GM10266 (cell line): ENCODE results near the gene DNTTIP2.
"Not testable (repeated sequence)": the region's sequence is repeated elsewhere in the genome, so short reads cannot be mapped to it uniquely, and the experiment has no call there.

Experiments
- DNase-seq: peaks from one replicate; pipeline ENCODE4 v3.0.0; 2012; ENCODE audit errors: extremely low spot score
- TF ChIP-seq, protein P1 (sequence below): IDR thresholded peaks from 2 replicates; pipeline ENCODE4 v1.5.1; 2012; ENCODE audit warnings: mild to moderate bottlenecking, low read depth; ENCODE audit not compliant: control insufficient read depth, insufficient read depth; ENCODE audit errors: missing control alignments

The DNTTIP2 gene, protein sequence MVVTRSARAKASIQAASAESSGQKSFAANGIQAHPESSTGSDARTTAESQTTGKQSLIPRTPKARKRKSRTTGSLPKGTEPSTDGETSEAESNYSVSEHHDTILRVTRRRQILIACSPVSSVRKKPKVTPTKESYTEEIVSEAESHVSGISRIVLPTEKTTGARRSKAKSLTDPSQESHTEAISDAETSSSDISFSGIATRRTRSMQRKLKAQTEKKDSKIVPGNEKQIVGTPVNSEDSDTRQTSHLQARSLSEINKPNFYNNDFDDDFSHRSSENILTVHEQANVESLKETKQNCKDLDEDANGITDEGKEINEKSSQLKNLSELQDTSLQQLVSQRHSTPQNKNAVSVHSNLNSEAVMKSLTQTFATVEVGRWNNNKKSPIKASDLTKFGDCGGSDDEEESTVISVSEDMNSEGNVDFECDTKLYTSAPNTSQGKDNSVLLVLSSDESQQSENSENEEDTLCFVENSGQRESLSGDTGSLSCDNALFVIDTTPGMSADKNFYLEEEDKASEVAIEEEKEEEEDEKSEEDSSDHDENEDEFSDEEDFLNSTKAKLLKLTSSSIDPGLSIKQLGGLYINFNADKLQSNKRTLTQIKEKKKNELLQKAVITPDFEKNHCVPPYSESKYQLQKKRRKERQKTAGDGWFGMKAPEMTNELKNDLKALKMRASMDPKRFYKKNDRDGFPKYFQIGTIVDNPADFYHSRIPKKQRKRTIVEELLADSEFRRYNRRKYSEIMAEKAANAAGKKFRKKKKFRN

DNA sequence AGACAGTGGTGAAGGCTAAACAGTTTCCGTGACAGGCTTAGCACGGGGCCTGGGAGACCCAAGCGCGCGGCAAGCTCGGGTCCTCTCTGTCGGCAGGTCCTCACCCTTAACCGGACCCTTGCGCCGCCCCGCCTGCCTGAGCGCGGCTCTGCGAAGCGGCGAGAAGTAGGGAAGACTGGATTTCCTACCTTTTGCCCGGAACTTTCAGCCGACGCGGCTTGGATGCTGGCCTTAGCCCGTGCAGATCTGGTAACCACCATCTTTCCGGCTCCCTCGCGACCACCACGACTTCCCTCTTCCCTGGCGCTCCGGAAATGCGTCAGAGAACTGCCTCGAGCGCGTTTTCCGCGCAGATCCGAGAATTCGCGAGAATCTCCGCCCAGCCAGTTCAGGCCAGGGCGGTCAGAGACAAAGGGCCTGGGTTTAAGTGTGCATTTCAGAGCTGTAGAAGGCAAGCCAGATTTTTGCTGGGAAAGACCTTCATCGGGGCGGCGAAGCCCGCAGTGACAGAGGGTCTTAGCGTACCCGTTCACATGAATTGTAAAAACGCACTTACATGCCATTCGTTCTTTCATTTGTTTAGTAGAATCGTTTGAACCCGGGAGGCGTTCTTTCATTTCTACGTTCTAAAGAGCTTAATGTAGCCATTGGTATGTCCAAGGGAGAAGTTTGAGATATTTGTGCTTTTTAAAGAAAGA, at the start of gene DNTTIP2:
Gene DNTTIP2 (minus strand): TSS at position 318 of the 698 bp plus-strand sequence. CDS start 58 bp downstream, at position 260.
- TF ChIP-seq, protein P1, sequence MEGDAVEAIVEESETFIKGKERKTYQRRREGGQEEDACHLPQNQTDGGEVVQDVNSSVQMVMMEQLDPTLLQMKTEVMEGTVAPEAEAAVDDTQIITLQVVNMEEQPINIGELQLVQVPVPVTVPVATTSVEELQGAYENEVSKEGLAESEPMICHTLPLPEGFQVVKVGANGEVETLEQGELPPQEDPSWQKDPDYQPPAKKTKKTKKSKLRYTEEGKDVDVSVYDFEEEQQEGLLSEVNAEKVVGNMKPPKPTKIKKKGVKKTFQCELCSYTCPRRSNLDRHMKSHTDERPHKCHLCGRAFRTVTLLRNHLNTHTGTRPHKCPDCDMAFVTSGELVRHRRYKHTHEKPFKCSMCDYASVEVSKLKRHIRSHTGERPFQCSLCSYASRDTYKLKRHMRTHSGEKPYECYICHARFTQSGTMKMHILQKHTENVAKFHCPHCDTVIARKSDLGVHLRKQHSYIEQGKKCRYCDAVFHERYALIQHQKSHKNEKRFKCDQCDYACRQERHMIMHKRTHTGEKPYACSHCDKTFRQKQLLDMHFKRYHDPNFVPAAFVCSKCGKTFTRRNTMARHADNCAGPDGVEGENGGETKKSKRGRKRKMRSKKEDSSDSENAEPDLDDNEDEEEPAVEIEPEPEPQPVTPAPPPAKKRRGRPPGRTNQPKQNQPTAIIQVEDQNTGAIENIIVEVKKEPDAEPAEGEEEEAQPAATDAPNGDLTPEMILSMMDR = no peak
- peak; percentile 86 for DNase-seq

DNA sequence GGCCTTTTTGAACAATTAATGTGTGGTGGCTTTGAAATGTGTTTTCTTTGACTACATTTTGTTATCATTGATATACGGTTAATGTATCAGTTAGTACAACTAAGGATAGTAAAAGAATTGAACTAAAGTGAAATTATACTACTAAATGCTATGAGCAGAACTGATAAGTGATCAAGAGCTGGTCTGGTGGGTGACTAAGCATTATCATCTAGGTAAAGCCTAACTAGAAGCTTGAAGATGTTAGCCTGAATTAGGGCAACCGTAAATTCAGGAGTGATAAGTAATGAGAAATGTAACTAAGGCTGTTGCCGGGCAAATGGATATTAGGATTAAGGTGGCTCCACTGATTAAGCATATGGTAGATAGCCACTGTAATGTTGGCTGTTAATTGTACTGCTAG, 46.2 kb upstream of the DNTTIP2 start:
- no peak for DNase-seq
- TF ChIP-seq, protein P1 = no peak

DNA sequence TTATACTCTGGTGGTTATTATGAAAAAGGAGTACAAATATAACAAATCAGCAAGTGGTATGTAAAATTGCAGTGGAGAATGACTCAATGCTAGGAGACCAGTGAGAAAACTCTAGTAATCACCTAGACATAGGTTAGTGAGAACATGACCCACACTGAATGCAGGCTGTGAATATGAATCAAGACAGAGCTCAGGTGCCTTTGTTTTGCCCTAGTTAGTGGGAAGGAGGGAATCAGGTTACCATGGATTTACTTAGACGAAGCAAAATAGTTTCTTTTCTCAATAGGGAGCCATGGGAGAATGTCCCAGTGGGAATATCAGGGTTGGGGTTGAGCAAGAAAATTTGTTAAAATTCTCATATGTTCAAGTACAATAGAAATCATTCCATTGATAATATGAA, 40.8 kb upstream of the DNTTIP2 start:
- TF ChIP-seq, protein P1 = no peak
- no peak for DNase-seq

DNA sequence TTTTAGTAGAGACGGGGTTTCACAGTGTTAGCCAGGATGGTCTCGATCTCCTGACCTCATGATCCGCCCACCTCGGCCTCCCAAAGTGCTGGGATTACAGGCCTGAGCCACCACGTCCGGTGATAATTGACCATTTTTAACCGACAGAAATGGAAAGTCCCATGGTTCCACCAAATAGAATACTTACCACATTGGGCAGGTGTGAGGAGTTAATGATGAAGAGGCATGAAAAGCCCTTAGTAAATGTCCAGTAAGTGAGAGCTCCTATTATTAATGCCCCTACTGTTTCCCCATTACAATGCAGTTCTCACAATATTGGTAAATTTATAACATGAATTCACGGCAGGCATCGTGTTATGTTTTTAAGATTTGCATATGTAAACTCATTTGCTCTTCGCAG, 38.3 kb upstream of the DNTTIP2 start:
- no peak for DNase-seq
- TF ChIP-seq, protein P1 = no peak

DNA sequence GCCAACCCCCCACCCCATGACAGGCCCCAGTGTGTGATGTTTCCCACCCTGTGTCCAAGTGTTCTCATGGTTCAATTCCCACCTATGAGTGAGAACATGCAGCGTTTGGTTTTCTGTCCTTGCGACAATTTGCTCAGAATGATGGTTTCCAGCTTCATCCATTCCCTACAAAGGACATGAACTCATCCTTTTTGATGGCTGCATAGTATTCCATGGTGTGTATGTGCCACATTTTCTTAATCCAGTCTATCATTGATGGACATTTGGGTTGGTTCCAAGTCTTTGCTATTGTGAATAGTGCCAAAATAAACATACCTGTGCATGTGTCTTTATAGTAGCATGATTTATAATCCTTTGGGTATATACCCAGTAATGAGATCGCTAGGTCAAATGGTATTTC, 31.9 kb upstream of the DNTTIP2 start:
- not testable (repeated sequence) for DNase-seq

DNA sequence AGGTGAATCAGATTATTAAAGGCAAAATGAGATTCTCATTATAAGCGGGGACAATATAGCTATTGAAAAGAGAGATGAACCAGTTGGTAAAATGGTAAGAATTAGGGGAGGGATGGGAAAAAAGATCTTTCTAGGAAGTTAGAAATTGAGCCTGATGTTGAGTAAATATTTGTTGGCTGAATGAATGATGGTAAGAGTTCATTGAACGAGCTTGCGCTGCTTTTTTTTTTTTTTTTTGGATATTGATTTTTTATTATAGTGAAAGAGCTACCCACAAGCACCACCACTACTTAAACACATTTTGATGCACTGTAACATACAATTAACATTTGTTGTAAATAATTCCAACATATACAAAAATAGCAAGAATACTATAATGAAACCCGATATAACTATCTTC, 31.3 kb upstream of the DNTTIP2 start:
- TF ChIP-seq, protein P1 = no peak
- no peak for DNase-seq

DNA sequence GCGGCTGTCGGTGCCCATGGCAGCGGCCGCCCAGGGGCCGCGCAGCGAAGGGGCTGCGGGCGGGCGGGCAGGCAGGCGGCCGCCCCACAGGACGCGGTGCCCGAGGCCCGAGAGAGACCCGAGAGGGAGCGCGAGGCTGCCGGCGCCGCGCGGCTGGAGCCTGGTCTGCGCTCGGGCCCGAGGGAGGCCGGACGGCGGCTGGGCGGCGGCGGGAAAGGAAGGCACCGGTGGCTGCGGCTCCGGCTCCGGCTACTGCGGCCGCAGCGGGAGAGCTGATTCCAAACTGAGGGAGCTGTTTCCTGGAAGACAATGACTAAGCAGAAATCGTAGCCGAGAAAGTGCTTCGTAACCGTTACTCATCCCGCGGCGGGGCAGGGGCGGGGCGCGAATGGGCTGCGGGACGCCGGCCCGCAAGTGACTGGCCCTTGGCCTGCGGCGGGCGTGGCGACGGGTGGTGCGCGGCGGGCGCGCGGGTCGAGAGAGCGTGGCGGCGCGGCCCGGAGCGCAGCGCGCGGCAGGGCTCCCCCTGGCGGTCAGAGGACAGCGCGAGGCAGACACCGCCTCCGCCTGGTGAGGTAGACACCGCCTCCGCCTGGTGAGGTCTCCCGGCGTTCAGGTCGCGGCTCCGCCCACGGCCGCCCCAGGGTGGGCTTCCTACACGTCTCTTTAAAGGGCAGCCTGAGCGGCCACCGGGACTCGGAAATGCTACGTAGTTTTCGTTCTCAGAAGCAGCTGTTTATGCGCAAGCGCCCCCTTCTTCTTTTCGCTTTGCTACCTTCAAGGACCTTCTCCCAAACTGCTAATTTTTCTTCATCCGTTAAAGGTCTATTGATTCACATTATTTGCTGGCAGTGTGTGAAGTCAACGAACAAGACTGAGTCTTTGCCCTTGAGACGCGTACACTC, 30.4 kb upstream of the DNTTIP2 start, which contains the start of gene GCLM:
Gene GCLM (minus strand): TSS at position 285 of the 905 bp plus-strand sequence. CDS start 267 bp downstream, at position 18.
- DNase-seq = peak; percentile 93
- TF ChIP-seq, protein P1 = peak; percentile 100
